DMS 273 (cell line): ENCODE measurements around the gene PRKCH.

Source experiments
- DNase-seq: peaks from one replicate; lab custom pipeline; 2025; ENCODE audit not compliant: unreplicated experiment; lab: John Stamatoyannopoulos, UW

The PRKCH gene

GRCh38 chr14:61577506-61577931, 256.1 kb downstream of the PRKCH start:
- DNase-seq, result no peak

DNA sequence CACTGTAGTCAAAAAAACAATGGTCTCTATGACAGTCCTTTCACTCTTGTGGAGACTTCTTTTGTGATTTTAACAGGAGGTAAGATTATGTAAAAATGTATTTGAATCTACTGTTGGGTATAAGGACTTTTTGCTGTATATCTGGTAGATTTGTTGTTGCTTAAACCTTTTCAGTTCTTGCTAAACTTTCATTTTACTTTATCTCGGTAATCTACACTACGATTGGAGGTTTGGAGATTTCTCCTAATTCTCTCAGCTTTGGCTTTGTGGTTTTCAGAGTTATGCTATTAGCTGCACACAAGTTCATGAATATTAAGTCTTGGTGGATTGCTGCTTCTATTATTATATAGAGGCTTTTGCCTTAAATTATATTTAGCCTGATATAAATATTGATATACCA, 257.4 kb downstream of the PRKCH start:
- DNase-seq, result no peak

- DNase-seq, result no peak
Observed at GRCh38 chr14:61581340-61581739, 260.0 kb downstream of the PRKCH start.

DNA sequence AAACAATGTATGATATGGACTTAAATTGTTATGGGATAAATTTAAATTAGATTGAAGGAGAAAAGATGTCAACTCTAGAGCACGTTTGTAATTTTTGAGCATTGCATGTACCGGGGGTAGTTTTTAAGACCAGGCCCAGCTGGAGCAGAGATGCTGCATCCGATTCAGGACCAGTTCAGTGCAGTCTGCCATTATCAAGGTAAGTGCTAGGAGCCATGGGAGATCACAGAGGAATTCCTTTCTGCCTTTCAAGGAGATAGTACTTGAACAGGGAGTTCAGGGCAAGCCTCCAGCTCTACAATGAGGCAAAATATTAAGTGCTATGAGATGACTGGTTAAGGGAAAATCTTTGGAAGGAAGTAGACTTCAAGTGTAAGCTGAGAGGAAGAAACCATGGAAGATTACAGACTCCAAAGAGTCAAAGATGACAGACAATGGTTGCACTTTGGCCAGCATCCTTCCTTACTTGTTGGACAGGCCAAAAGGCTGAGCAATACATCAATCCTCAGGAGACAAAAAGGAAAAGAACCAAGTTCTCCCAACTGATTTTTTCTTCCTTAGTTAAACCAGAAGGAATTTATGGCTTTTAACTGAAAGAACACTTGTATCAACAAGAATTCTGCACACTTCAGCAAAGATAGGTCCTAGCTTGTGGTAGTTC, 260.7 kb downstream of the PRKCH start:
- DNase-seq, result no peak

GRCh38 chr14:61582815-61583214, 261.4 kb downstream of the PRKCH start:
- no peak for DNase-seq

- no peak for DNase-seq
Observed at GRCh38 chr14:61584331-61584741, 263.0 kb downstream of the PRKCH start.

DNA sequence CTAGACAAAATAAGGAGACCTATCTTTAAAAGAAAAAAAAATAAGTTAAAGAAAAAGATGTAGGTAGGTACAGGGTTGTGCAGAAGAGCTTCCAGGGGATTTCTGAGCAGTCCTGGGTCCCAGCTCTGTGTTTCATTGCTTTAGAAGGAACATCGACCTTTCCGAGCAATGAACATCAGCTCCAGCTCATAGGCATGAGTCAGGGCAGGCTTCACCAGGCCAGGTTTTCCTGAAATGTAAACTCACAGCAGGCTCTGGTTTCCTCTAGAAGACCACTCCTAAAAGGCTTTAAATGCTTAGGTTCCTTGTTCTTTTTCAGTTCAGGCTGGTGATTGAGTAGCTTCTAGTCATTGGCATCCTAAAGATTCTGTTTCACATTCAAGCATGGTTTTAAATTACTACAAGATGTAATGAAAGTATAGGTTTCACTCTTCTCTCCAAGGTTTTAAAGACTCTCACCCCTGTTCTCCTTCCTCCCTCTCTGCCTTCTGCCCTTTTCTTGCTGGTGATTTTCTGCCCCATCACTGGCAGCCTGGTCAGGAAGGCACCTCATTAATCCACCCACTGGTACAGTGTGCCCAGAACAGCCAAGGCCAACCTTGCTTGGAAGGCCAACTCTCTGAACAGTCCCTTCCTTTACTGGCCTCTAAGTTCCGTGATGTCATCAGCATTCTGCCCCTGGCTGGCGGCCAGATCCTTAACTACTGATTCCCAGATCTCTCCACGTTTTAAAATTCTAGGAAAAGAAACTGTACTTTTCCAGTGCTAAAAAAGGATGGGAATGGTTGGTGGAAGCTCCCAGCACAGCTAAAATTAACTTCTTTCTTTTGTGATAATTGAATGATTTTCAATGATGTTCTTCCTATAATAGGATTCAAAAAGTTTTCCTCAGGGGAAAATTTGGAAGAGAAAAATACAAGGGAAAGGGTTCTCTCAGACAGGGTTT, 264.5 kb downstream of the PRKCH start:
- peak; percentile 62 for DNase-seq

DNA sequence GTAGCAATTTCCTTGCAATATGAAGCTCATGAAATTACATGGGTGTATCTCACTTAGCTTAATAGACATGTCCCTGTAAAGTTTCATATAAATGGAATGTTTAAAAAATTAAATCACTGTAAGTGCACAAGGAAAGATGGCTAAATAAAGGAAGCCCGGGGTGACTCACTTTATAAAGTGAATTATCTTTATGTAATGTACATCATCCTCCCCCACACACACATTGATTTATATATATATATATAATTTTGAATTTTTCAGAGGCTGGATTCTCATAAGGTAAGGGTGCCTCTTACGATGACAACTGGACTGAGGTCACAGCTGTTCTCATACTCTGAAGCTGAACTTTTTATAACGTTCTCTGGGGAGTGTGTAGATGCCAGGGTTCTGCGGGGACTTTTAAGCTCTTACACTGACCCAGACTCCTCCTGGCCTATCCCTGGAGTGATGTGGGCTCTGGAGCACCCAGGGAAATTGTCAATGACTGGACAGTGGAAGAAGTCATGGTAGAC, 265.2 kb downstream of the PRKCH start:
- no peak for DNase-seq

DNA sequence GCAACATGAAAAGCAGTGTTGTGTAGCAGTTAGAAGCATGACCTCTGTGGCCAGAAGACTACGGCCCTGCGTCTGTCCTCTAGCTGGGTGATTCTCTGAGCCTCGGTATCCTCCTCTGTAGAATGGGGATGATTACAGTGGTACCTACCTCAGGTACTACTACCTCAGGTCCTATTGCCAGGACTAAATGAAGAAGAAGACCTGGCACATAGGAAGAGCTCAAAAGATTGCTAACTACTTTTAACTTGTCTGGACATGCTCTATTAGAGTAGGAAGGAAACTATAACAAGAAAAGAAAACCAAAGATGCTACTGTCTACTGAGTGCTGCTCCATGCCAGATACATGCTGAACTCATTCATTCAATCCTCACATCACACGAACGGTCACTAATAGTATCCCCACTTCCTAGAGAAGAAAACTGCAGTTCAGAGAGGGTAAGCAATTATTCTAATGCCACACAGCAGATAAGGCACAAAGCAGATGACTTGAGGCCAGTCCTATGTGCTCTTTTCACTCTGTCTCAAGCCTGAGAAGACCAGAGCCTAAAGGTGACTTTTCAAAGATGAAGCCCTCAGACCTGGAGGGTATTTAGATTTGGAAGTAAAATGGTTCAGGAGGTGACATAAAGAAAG, 265.8 kb downstream of the PRKCH start:
- DNase-seq, result no peak

GRCh38 chr14:61588419-61588901, 267.1 kb downstream of the PRKCH start:
- DNase-seq, result no peak

- no peak for DNase-seq
Observed at GRCh38 chr14:61589691-61590581, 268.6 kb downstream of the PRKCH start.

- DNase-seq, result no peak
Observed at GRCh38 chr14:61591862-61592261, 270.5 kb downstream of the PRKCH start.

DNA sequence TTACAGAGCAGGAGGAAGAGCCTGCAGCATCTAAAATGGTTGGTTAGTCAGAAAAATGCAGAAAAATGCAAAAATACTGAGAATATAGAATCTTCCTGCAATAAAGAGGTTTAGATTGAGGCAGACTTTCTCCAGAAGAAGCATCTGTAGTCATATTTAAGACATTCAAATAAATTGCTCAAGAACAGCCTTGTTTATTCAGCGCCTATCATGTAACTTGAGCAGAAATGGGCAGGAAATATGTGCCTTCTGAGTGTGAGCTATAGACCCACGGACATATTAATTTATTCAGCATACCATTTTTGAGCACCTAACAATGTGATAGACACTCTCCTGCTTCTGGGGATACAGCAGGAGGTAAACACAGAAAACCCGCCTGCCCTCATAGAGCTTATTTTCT, 272.0 kb downstream of the PRKCH start:
- DNase-seq, result no peak

DNA sequence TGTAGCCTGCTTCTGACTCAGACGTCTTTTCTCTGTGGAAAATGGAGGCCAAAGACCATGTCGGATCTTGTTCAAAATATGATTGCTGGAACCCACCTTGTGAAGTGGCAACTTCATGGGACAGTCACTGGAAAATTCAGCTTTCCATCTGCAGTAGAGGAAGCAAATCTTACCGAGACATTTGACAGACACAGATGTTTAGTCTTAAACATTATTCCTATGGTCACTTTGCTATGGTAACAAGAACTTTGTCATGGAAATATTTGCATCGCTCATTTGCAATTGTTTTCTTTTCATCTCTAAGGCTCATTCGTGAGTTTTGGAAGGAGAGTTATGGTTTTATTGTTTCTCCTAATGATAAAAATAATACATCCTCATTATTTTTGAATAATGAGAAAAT, 275.6 kb downstream of the PRKCH start:
- no peak for DNase-seq

- DNase-seq, result no peak
Observed at GRCh38 chr14:61598980-61599379, 277.6 kb downstream of the PRKCH start.

- no peak for DNase-seq
Observed at GRCh38 chr14:61599942-61600341, 278.6 kb downstream of the PRKCH start.
